Activated CD8-positive, alpha-beta memory T cell treated with anti-CD3 and anti-CD28 coated beads, Interleukin-2, amount 50 U/mL, for 1 hour (primary cell): Measurements from ENCODE around the gene DMWD.

Experiments
- DNase-seq: peaks from one replicate; pipeline ENCODE4 v3.0.0-alpha.2; 2020; ENCODE audit errors: extremely low read depth

The DMWD gene

DNA sequence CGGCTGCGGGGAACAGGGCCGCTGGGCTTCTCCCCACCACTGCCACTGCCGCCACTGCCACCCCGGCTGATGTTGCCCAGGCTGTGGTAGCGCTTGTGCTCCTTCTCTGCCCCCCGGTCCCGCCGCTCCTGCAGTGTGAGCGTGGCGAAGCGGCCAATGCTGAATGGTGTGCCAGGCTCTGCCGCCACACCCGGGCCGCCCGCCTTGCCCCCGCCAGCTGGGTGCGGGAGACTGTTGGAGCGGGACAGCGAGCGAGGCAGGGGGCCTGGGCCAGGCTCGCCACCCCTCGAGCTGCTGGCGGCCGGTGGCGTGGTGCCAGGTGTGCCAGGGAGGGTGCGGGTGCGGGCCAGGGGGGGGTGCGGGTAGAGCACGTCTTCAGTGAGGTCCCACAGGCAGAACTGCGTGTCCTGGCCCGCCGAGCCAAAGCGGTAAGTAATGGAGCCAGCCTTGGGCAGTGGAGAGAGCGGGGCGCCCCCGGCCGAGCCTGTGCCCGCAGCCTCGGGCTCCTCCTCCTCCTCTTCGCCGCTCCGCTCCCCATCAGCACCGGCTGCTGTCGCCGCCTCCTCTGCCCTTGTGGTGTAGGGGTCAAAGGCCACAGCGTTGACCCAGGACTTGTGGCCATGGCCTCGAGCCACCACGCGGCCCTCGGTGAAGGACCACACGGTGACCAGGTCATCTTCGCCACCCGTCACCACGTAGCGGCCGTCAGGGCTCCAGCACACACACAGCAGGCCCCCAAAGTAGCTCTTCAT lies 6.7 kb downstream of the DMWD start:
- DNase-seq: no peak

DNA sequence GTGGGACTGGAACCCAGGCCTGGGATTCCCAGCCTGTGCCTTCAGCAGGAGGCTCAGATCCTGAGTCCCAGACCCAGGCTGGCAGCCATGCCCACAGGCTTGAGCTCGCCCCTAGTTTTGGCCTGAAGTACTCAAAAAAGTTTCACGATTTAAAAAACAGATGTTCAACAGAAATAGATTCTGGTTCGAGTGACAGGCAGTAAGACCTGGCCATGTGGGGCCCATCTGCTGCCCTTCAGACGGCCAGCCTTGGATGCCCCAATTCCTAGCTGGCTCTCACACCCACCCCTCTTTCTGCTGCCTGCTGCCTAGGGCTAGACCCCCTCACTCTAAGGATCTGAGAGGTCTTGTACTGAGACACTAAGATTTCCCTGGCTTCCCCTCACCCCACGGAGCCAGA lies 7.5 kb downstream of the DMWD start:
- no peak for DNase-seq

GRCh38 chr19:45784096-45784495 lies 8.5 kb downstream of the DMWD start:
- DNase-seq: no peak

GRCh38 chr19:45782820-45783785 lies 9.5 kb downstream of the DMWD start:
- DNase-seq: no peak

DNA sequence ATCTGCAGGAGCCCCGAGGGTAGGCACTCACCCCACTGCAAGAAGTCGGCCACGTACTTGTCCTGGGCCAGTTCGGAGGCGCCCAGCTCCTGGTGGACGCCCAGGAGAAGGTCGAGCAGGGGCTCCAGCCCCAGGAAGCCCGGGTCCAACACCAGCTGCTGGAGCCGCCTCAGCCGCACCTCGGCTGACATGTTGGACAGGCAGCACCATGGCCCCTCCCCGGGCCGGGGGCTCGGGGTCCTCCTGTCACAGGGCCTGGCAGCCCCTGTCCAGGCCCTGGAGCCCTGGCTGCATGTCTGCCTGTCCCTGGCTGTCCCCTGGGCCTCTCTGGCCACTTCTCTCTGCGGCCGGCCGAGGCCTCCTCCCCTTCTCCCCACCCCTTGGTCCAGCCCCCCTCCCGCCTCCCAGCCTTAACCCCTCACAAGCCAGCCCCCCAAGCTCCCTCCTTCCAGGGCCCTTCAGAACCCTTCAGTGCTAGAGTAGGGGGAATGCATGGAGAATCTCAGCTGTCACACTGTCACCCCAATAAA lies 10.4 kb downstream of the DMWD start, which contains the start of gene DMPK:
Gene DMPK (minus strand): TSS at position 329 of the 530 bp plus-strand sequence. CDS start 138 bp downstream, at position 191.
- DNase-seq: no peak

DNA sequence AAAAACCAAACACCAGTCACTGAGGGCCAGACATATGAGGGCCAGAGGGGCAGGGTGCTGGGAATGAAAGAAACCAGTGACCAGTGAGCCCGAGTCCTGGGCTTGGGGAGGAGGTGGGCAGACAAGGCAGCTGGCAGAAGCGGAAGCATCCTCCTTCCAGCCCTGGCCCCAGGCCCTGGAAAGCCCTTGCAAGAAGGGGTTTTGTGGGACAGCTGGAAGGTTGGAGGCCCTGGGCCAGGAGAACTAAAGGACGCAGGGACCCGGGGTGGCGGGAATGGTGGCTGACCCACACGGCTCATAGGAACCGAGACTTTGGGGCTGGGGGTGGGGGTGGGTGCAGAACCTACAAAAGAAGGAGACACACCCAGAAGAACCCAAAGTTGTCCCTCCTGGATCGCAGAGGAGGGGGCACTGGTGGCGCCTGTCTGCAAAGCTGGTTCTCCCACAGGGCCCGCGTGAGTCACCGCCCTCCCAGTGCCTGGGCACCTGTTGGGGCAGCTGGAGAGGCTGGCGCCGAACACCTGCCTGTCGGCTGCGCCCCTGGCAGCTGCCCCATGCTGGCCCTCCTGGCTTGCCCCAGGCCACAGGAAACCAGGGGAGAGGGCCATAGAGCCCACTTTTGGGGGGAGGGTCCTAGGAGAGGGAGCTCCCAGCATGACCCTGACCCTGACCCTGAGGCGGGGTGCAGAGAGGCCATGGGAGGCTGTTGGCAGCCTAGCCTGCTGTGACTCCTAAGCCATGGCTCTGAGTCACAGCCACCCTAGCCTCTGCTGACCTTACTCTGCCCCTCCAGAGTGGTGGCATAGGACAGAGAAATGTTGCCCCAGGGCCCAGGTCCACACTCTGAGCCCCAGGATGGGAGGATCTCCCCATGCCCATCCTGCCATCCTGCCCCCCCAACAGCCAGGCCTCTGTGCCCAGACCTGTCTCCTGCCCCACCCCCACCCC lies 11.2 kb downstream of the DMWD start:
- no peak for DNase-seq

DNA sequence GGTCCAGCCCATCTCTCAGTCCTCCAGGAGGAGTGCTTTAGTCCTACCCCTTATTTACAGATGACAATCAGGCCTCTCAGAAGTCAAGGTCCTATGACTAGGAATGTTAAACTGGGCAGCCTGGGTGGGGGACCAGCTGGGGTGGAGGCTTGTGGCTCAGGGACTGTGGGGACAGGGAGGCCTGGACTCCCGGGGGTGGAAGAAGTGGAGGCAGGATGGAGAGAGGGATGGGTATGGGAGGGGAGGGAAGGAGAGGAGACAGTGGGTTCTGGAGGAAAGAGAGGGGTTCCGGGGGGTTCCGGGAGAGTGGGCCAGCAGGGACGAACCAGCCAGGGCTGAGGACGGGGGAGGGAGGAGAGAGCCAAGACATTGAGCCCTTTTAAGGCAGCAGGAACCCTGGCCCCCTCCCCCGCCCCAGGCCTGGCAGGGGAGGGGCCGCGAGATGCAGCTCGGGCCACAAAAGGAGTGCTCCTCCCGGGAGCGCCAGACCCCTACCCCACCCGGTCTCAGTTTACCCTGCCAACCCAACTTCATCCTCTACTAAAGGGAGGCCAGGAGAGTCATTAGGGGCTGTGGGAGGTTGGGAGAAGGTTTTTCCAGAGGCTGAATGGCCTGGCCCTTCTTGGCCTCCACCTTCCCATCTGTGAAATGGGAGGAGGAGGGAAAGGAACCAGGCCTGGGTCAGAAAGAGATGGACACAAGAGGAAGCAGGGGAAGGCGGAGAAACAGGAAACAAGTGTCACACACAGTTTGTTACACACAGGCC lies 12.0 kb downstream of the DMWD start:
- no peak for DNase-seq

DNA sequence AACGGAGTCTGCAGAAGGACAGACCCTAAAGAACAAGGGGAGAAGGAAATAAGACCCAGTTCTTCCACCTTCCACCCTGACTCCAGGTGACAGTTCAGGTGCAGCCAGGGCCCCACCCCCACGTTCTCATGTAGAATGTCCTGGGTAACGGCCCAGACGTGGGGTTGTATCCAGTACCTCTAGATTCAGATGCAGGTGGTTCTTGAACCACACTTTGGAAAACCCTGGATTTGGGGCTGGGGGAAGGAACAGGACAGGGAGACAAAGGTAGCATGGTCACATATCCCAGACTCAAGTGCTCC lies 12.5 kb downstream of the DMWD start:
- DNase-seq: no peak

- peak; percentile 45 for DNase-seq
These were observed 13.2 kb downstream of the DMWD start for GRCh38 chr19:45779231-45780145.

- no peak for DNase-seq
These were observed 14.5 kb downstream of the DMWD start for GRCh38 chr19:45778010-45778661.

DNA sequence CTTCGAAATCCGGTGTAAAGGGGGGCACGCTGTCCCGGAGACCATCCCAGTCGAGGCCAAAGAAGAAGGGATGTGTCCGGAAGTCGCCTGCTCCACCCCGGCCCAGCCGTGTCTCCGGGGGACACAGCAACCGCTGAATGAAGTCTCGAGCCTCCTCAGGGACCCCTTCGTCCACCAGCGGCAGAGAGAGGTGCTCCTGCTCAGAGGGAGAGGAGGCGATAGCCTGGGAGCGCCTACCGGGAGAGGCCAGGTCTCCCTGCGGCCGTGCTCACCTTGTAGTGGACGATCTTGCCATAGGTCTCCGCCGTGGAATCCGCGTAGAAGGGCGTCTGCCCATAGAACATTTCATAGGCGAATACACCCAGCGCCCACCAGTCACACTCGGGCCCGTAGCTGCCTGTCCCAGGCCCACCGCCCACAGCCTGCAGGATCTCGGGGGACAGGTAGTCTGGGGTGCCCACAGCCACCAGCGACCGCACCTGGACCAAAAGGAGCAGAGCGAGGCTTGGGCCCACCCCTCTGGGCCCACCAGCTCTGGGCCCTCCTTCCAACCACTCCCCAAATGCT lies 15.2 kb downstream of the DMWD start:
- no peak for DNase-seq

DNA sequence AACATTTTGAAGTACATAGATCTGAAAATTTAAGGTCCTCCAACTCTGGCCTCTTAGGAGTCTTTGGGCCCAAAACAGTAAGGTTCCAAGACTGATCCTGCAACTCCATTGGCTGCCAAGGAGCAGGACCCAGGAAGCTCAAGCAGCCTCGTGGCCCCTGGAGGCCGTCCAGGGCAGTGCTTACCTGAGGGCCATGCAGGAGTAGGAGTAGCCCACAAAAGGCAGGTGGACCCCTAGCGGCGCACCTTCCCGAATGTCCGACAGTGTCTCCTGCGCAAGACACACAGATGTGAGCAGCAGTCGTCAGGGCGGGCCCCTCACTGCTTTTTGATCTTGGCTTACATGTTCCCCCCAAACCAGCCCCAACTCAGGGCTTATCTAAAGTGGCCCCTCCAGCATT lies 17.9 kb downstream of the DMWD start:
- no peak for DNase-seq

- DNase-seq: no peak
These were observed 19.3 kb downstream of the DMWD start for GRCh38 chr19:45773384-45773783.

GRCh38 chr19:45772912-45773311 lies 19.7 kb downstream of the DMWD start:
- no peak for DNase-seq

- DNase-seq: no peak
These were observed 20.4 kb downstream of the DMWD start for GRCh38 chr19:45772130-45772840.

DNA sequence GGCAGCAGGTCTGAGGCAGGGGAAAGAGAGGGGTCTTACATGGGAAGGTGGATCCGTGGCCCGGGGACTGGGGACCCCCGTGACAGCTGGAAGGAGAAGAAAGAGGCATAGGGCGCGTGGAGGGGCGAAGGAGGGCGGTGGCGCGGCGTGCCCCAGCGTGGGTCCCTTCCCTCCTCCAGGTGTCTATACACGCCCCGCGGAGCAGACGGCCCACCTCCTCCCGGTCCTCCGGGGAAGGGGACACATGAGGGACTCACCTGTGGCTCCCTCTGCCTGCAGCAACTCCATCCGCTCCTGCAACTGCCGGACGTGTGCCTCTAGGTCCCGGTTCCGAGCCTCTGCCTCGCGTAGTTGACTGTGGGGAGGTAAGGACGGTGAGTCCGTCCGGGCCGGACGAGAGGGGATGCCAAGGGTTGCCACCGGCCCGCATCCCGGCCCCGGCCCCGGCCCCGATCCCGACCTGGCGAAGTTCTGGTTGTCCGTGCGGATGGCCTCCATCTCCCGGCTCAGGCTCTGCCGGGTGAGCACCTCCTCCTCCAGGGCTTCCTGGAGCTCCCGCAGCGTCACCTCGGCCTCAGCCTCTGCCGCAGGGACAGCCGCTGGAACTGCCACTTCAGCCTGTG lies 21.2 kb downstream of the DMWD start:
- no peak for DNase-seq

GRCh38 chr19:45770192-45771101 lies 22.2 kb downstream of the DMWD start:
- peak; percentile 72 for DNase-seq
